H9 (cell line): ENCODE data around the gene SLC37A4. TPM values are rescaled to one million over a fixed set of nuclear protein-coding genes. Genes with fewer than 3 reads are reported as not detected.

Experiments used
- DNase-seq: peaks from one replicate; pipeline ENCODE4 v3.0.0-alpha.2; 2017
- H2AFZ ChIP-seq: one replicate; pipeline ENCODE4 v1.6.1; 2013; ENCODE audit warnings: mild to moderate bottlenecking, low read length, control low read depth, moderate library complexity
- H2AK5ac ChIP-seq: 2 replicates; pipeline ENCODE4 v1.6.1; 2013; ENCODE audit warnings: low read length, control low read depth, mixed read lengths; ENCODE audit not compliant: insufficient read length
- H2BK120ac ChIP-seq: one replicate; pipeline ENCODE4 v1.6.1; 2013; ENCODE audit warnings: low read depth, mild to moderate bottlenecking, low read length, control low read depth, inconsistent platforms; ENCODE audit not compliant: poor library complexity, severe bottlenecking
- H2BK12ac ChIP-seq: 2 replicates; pipeline ENCODE4 v1.6.1; 2013; ENCODE audit warnings: low read length, control low read depth, mixed read lengths, low read depth; ENCODE audit not compliant: insufficient read length
- H2BK15ac ChIP-seq: 2 replicates; pipeline ENCODE4 v1.6.1; 2013; ENCODE audit warnings: low read depth, low read length, control low read depth
- H2BK20ac ChIP-seq: one replicate; pipeline ENCODE4 v1.6.1; 2013; ENCODE audit warnings: low read depth, mild to moderate bottlenecking, low read length, control low read depth, inconsistent platforms; ENCODE audit not compliant: poor library complexity, severe bottlenecking
- H2BK5ac ChIP-seq: 2 replicates; pipeline ENCODE4 v1.6.1; 2013; ENCODE audit warnings: low read length, control low read depth, mixed read lengths; ENCODE audit not compliant: insufficient read length
- H3K14ac ChIP-seq: 2 replicates; pipeline ENCODE4 v1.6.1; 2013; ENCODE audit warnings: low read length, control low read depth; ENCODE audit not compliant: insufficient read depth
- H3K18ac ChIP-seq: 2 replicates; pipeline ENCODE4 v1.6.1; 2013; ENCODE audit warnings: low read depth, mild to moderate bottlenecking, mixed read lengths, low read length, control low read depth; ENCODE audit not compliant: insufficient read length
- H3K23ac ChIP-seq: 2 replicates; pipeline ENCODE4 v1.6.1; 2013; ENCODE audit warnings: low read length, control low read depth, mixed read lengths, low read depth; ENCODE audit not compliant: insufficient read length
- H3K23me2 ChIP-seq: 2 replicates; pipeline ENCODE4 v1.6.1; 2013; ENCODE audit warnings: low read depth, mild to moderate bottlenecking, mixed read lengths, low read length, control low read depth; ENCODE audit not compliant: insufficient read length, poor library complexity, severe bottlenecking
- H3K27ac ChIP-seq: 2 replicates; pipeline ENCODE4 v1.5.1; 2013; ENCODE audit warnings: low read length, control low read depth, mixed read lengths, low read depth; ENCODE audit not compliant: insufficient read length
- H3K27me3 ChIP-seq: 2 replicates; pipeline ENCODE4 v1.6.1; 2013; ENCODE audit warnings: low read length, control low read depth, inconsistent platforms; ENCODE audit not compliant: insufficient read depth
- H3K4ac ChIP-seq: 2 replicates; pipeline ENCODE4 v1.6.1; 2013; ENCODE audit warnings: low read depth, mild to moderate bottlenecking, control low read depth, inconsistent platforms, low read length, moderate library complexity
- H3K4me1 ChIP-seq: 2 replicates; pipeline ENCODE4 v1.6.1; 2013; ENCODE audit warnings: low read length, control low read depth, inconsistent platforms; ENCODE audit not compliant: insufficient read depth
- H3K4me2 ChIP-seq: 2 replicates; pipeline ENCODE4 v1.6.1; 2013; ENCODE audit warnings: low read length, control low read depth, mixed read lengths; ENCODE audit not compliant: insufficient read length, insufficient read depth
- H3K56ac ChIP-seq: 2 replicates; pipeline ENCODE4 v1.6.1; 2013; ENCODE audit warnings: low read depth, mild to moderate bottlenecking, mixed read lengths, low read length, control low read depth; ENCODE audit not compliant: insufficient read length
- H3K79me1 ChIP-seq: 2 replicates; pipeline ENCODE4 v1.6.1; 2013; ENCODE audit warnings: low read depth, mild to moderate bottlenecking, moderate library complexity, low read length, control low read depth, inconsistent platforms; ENCODE audit not compliant: insufficient read depth, poor library complexity, severe bottlenecking
- H3K79me2 ChIP-seq: 2 replicates; pipeline ENCODE4 v1.6.1; 2013; ENCODE audit warnings: low read length, control low read depth, inconsistent platforms; ENCODE audit not compliant: insufficient read depth
- H3K9ac ChIP-seq: 2 replicates; pipeline ENCODE4 v1.6.1; 2013; ENCODE audit warnings: low read length, control low read depth, mixed read lengths; ENCODE audit not compliant: insufficient read length; ENCODE audit errors: extremely low read depth
- H3K9me3 ChIP-seq: one replicate; pipeline ENCODE4 v1.6.1; 2013; ENCODE audit warnings: low read depth, low read length, inconsistent platforms; ENCODE audit not compliant: control insufficient read depth
- H3T11ph ChIP-seq: one replicate; pipeline ENCODE4 v1.6.1; 2013; ENCODE audit warnings: mild to moderate bottlenecking, low read length, control low read depth, inconsistent platforms
- H4K20me1 ChIP-seq: one replicate; pipeline ENCODE4 v1.6.1; 2013; ENCODE audit not compliant: control insufficient read depth, insufficient read length, insufficient read depth
- H4K5ac ChIP-seq: 2 replicates; pipeline ENCODE4 v1.6.1; 2013; ENCODE audit warnings: low read depth, mild to moderate bottlenecking, mixed read lengths, low read length, control low read depth; ENCODE audit not compliant: insufficient read length
- H4K8ac ChIP-seq: replicated peaks from 2 replicates; pipeline ENCODE4 v1.6.1; 2013; ENCODE audit warnings: low read length, control low read depth, mixed read lengths, low read depth; ENCODE audit not compliant: insufficient read length
- H4K91ac ChIP-seq: 2 replicates; pipeline ENCODE4 v1.6.1; 2013; ENCODE audit warnings: low read depth, mild to moderate bottlenecking, moderate library complexity, mixed read lengths, low read length, control low read depth; ENCODE audit not compliant: insufficient read length
- H3K27ac Mint-ChIP-seq, 3 experiments: 2 replicates in 2 of 3; 3 replicates in 1 of 3; pipeline ENCODE4 v1.8.0; 2020 to 2021; ENCODE audit warnings: mixed read lengths in 3 of 3, mild to moderate bottlenecking in 1 of 3, moderate library complexity in 1 of 3
- H3K27me3 Mint-ChIP-seq: 2 replicates; pipeline ENCODE4 v1.8.0; 2021; ENCODE audit warnings: low read depth, mild to moderate bottlenecking, moderate library complexity, mixed read lengths
- H3K36me3 Mint-ChIP-seq, 3 experiments: 2 replicates in 2 of 3; 3 replicates in 1 of 3; pipeline ENCODE4 v1.8.0; 2020 to 2021; ENCODE audit warnings: low read depth in 3 of 3, mixed read lengths in 3 of 3; ENCODE audit not compliant: insufficient read depth in 1 of 3
- H3K4me1 Mint-ChIP-seq, 2 experiments: 2 replicates each; pipeline ENCODE4 v1.8.0; 2020; ENCODE audit warnings: mixed read lengths in 2 of 2
- H3K4me3 Mint-ChIP-seq, 2 experiments: 2 replicates in 1 of 2; 3 replicates in 1 of 2; pipeline ENCODE4 v1.8.0; 2020 to 2021; ENCODE audit warnings: mild to moderate bottlenecking in 2 of 2, mixed read lengths in 2 of 2, moderate library complexity in 1 of 2
- H3K9me3 Mint-ChIP-seq, 2 experiments: 2 replicates in 1 of 2; 3 replicates in 1 of 2; pipeline ENCODE4 v1.8.0; 2020; ENCODE audit warnings: mild to moderate bottlenecking in 2 of 2, mixed read lengths in 2 of 2, moderate library complexity in 1 of 2
- WGBS: extraction: QIAGEN DNeasy Blood & Tissue Kit; methylation state at CpG from one replicate; pipeline ENCODE4 v1.1.7; 2013; ENCODE audit warnings: missing lambda C conversion rate, low lambda C conversion rate, mixed read lengths; ENCODE audit not compliant: insufficient read length; ENCODE audit errors: extremely low coverage; 5-methylcytosine and 5-hydroxymethylcytosine counted together
- total RNA-seq: library from RNA; stranded (reverse); gene quantifications from 2 replicates; pipeline ENCODE4 v1.2.1, GENCODE V29; 2021
- TF ChIP-seq, protein P1 (sequence below): fragments of 200-600 bp; sonication (generic); conservative IDR thresholded peaks from 3 replicates; pipeline ENCODE4 v1.8.0; 2021; ENCODE audit warnings: antibody characterized with exemption, mild to moderate bottlenecking

Gene SLC37A4
- total RNA-seq, 1 experiment from 2014 or later = 41.0 TPM

GRCh38 chr11:119019996-119020395, 10.7 kb downstream of the SLC37A4 start:
- no peaks in the 10 kb centered on the region for H3K9me3 Mint-ChIP-seq
- Histone ChIP-seq H3K27me3 (no peaks in the 10 kb centered on the region), H3K18ac (no peak overlapping the region), H3K4ac (no peak overlapping the region), H3K56ac (no peak overlapping the region), H4K20me1 (no peaks in the 10 kb centered on the region), H4K5ac (no peak overlapping the region), H3K4me2 (peak overlapping the region; percentile 25), H3K9me3 (no peaks in the 10 kb centered on the region), H3T11ph (no peak overlapping the region), H4K91ac (no peak overlapping the region), H3K79me2 (peaks cover 15% of the 10 kb centered on the region; the same call in 1 of the 2 replicates), H3K9ac (no peak overlapping the region), H2AK5ac (no peak overlapping the region), H2AFZ (no peak overlapping the region), H2BK20ac (no peak overlapping the region), H3K23me2 (peaks cover 10% of the 10 kb centered on the region), H3K4me1 (no peaks in the 10 kb centered on the region), H3K79me1 (peaks cover 2% of the 10 kb centered on the region), H3K27ac (no peak overlapping the region), H3K23ac (no peak overlapping the region), H3K14ac (no peak overlapping the region), H2BK12ac (no peak overlapping the region), H2BK5ac (no peak overlapping the region), H2BK120ac (no peak overlapping the region), H2BK15ac (no peak overlapping the region), H4K8ac (no peak overlapping the region)
- peak overlapping the region; percentile 97 to 99 for H3K4me3 Mint-ChIP-seq
- no CpG with 5 or more reads among the region's 2 CpGs for WGBS
- peaks cover 49 to 77% (median 77%) of the 10 kb centered on the region in 3 experiments for H3K36me3 Mint-ChIP-seq
- TF ChIP-seq, protein P1, sequence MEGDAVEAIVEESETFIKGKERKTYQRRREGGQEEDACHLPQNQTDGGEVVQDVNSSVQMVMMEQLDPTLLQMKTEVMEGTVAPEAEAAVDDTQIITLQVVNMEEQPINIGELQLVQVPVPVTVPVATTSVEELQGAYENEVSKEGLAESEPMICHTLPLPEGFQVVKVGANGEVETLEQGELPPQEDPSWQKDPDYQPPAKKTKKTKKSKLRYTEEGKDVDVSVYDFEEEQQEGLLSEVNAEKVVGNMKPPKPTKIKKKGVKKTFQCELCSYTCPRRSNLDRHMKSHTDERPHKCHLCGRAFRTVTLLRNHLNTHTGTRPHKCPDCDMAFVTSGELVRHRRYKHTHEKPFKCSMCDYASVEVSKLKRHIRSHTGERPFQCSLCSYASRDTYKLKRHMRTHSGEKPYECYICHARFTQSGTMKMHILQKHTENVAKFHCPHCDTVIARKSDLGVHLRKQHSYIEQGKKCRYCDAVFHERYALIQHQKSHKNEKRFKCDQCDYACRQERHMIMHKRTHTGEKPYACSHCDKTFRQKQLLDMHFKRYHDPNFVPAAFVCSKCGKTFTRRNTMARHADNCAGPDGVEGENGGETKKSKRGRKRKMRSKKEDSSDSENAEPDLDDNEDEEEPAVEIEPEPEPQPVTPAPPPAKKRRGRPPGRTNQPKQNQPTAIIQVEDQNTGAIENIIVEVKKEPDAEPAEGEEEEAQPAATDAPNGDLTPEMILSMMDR = no peak
- DNase-seq = no peak
- H3K27me3 Mint-ChIP-seq = no peaks in the 10 kb centered on the region; the same call in 1 of the 2 replicates
- H3K27ac Mint-ChIP-seq = peak overlapping the region in 2 of 3 experiments; percentile 35 to 36; a peak in 3 of 7 replicates
- H3K4me1 Mint-ChIP-seq = peaks cover 12 to 25% of the 10 kb centered on the region in 2 experiments
